ENCODE measurements around the gene PIP4K2A. TPM values are rescaled to one million over a fixed set of nuclear protein-coding genes. Genes with fewer than 3 reads are reported as not detected.
"Not testable (repeated sequence)": the region's sequence is repeated elsewhere in the genome, so short reads cannot be mapped to it uniquely, and the experiment has no call there.

Gene PIP4K2A
- polyA plus RNA-seq, 4 donors: 24.6 to 27.9 (median 25.9) TPM

DNA sequence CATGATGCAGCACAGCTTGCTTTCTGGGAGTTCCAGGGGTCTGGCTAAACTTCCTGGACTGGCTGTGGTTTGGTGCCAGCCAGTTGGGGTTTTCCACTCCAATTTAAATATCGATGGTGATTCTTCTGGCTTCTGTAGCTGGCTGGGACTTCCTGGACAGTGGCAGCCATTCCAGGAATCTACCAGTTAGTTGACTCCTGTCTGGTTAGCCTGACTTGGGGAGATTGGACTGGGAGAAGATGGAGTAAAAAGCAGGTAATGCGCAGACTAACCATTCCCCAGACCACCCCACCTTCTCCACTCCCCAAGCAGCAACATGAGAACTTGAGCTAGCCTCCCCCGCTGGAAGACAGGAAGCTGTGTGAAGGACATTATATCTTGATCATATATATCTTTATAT, 6.3 kb upstream of the PIP4K2A start:
- DNase-seq (ENCODE audit: low read depth in 4 of 4, low spot score in 2 of 4): no peak

DNA sequence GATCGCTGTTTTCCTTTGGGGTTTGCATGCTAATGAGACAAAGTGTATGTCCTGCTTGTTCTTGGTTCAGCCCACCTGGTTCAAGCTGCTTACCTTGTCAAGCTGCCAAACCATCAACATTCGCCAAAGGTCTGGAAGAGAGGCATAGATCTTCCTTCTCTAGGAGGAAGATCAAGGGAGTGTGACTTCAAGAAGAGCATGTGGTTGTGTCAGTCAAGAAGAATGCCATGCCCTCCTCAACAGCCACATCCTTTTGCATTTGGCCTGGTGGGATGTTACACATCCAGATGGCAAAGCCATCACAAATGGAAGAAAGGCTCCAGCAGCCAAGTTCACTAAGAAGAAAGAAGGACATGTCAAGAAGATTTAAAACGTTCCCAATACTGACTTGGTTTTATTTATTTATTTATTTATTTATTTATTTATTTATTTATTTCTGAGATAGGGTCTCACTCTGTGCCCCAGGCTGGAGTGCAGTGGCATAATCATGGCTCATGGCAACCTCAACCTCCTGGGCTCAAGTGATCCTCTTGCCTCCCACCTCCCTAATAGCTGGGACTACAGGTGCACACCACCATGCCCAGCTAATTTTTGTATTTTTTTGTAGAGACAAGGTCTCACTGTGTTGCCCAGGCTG, 5.1 kb upstream of the PIP4K2A start:
- no peak for DNase-seq (ENCODE audit: low read depth in 4 of 4, low spot score in 2 of 4)

DNA sequence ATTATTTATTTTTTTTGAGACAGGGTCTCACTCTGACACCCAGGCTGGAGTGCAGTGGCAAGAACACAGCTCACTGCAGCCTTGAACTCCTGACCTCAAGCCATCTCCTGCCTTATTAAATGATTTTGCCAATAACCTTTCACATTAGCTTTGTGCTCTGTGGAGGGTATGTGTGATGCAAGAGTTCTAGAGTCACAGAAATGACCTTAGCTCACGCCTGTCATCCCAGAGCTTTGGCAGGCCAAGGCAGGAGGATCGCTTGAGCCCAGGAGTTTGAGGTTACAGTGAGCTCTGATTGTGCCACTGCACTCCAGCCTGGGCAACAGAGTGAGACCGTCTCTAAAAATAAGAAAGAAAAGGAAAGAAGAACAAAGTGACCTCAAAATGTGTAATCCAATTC, 4.3 kb upstream of the PIP4K2A start:
- DNase-seq (ENCODE audit: low read depth in 4 of 4, low spot score in 2 of 4): not testable (repeated sequence)

DNA sequence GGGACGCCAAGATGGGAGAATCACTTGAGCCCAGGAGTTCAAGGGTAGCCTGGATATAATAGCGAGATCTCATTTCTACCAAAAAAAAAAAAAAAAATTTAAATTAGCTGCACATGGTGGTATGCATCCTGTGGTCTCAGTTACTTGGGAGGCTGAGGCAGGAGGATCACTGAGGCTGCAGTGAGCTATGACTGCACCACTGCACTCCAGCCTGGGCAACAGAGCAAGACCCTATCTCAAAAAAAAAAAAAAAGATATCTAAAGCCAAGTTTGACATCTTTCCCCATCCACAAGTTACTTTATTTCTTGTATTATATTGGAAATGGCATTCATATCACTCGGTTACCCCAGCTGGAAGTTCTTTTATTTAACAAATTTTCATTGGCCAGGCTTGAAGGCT, 3.4 kb upstream of the PIP4K2A start:
- DNase-seq (ENCODE audit: low read depth in 4 of 4, low spot score in 2 of 4): no peak

DNA sequence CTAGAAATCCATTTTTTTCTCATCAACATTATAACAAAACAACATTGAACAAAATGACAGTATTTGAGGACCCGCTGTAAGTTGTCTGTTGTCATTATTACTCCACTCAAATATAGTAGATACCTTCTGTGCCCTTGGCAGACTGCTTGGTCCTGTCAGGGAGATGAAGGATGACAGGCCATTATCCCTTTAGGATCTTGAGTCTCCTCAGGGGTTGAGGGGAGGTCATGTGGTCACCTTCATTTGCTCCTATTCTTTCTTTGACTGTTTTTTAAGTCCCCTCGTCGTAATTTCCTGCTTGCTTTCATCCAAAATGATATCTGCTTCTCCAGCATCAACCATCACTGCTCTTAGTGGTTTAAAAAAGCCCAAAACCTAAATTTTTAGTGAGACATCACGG, 2.6 kb upstream of the PIP4K2A start:
- DNase-seq (ENCODE audit: low read depth in 4 of 4, low spot score in 2 of 4): no peak

DNA sequence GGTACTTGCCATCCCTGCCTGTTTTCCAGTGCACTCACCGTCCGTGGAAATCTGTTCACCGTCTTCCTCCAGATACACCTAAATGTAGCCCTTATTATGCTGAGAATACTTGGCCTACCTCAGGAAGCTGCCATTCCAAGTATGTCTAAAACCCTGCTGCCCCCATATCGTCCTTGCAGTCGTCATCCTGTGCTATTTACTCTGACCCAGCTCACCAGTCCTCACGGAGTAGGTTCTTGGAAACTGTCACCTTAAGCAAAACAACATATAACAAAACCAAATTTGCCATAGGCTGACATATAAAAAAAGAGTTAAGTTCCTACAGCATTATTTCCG, 880 bp upstream of the PIP4K2A start:
- no peak for DNase-seq (ENCODE audit: low read depth in 4 of 4, low spot score in 2 of 4)

DNA sequence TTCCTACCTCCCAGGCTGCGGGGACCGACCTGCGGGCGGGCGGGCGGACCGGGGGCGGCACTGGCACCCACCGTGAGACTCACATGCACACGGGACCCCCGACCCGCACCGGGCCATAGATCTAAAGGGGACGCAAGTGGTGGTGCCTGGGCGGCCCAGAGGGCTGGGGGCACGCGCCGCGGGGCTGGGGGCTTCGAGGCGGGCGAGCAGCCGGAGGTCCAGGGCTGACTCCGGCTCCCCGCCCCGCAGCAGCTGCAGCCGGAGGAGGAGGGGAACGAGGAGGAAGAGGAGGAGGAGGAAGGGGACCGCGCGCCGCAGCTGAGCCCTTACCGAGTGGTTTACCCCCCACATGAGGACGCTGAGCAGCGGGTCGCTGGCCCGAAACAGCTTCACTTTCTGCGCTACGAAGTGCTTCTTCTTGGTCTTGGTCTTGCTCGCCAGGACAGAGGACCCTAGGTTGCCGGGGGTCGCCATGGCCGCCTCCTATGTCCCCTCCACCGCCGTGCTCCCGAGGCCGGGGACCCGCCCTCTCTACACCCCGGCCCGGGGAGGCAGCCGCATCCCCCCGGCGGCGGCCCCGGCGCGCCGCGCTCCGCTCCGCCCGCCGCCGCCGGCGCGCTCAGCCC, 412 bp downstream of the PIP4K2A start:
- no peak for DNase-seq (ENCODE audit: low read depth in 4 of 4, low spot score in 2 of 4)

DNA sequence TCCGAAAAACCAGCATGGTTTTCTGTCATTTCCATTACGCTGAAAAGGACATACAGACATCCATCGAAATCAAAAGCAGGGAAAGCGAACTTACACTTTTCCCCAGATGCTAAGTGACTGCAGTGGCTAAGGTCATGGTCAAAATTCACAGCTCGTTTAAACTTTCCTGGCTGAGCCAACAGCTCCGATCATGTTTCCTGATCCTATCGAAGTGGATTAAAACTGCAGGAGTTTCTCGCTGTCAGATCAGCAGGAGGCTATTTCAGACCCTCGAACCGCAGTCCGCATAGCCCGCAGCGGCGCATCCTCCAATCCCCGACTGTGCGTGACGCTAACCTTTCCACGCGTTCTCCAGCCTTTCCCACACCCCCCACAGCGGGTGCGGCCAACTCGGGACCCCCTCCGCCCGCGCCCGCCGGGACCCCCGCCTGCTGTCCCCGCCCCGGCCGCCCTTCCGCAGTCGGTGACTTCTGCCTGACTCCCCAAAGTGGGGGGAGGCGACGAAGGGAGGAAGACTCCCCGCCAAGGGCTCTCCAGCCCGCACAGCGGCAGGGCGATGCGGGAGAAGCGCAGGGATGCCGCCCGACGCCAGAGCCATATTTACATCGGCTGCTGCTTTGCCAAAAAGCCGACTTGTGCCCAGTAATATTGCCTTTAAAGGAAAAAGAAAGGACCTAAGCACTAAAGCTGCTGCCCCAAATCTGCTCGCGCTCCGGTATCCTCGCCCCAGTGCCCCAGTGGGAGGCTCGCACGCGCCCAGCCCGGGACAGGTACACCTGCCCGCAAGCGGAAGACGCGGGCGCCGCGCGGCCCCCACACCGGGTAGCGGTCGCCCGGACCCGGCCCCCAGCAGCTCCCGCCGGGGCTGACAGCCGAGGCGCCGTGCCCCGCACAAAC, 1.2 kb downstream of the PIP4K2A start:
- no peak for DNase-seq (ENCODE audit: low read depth in 4 of 4, low spot score in 2 of 4)

DNA sequence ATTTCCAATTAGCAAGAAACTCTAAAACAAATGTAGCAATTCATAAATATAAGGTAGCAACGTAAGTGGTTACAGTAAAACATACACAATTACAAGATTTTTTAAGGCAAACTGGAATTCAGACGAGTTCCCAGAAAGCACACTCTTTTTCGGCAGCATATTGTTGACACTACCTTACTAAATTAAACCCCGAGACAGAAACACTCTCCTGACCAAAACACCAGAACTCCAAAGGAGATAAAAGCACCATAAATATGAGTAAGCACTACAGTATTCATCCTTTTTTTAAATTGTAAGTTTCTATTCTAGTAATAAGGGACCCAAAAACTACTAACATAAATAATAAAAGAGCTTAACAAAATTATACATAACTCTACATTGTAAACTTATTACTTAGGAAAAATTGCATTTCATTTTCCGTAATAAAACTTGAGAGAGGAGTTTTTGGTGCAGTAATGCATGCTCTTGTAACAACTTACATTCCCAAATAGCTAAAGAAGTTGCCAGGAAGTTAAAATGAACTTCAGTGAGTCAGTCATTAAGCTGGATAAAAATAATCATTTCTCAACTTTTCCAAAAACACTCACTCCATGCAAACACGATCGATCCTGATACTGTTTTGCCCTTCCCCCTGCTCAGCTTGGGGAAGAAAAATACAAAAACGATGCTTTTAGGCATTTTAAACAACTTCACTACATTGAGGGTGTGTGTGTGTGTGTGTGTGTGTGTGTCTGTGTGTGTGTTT, 2.0 kb downstream of the PIP4K2A start:
- no peak for DNase-seq (ENCODE audit: low read depth in 4 of 4, low spot score in 2 of 4)

DNA sequence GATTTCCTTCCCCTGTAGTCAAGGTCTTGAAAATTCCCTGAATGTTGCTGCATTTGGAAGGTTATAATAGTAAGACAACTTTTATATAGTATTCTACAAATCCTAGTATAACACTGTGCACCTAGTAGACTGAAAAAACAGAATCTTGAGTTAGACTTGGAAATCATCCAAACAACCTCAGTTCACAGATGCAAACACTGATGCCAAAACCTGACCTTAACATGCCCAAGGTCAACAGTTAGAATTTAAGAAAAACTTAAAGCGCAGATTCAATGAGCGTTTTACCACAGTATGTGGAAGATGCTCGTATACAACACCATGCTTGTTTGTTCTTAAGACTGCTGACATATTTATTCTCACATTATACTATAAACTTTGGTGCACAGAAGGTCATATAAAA, 3.0 kb downstream of the PIP4K2A start:
- DNase-seq (ENCODE audit: low read depth in 4 of 4, low spot score in 2 of 4): no peak

DNA sequence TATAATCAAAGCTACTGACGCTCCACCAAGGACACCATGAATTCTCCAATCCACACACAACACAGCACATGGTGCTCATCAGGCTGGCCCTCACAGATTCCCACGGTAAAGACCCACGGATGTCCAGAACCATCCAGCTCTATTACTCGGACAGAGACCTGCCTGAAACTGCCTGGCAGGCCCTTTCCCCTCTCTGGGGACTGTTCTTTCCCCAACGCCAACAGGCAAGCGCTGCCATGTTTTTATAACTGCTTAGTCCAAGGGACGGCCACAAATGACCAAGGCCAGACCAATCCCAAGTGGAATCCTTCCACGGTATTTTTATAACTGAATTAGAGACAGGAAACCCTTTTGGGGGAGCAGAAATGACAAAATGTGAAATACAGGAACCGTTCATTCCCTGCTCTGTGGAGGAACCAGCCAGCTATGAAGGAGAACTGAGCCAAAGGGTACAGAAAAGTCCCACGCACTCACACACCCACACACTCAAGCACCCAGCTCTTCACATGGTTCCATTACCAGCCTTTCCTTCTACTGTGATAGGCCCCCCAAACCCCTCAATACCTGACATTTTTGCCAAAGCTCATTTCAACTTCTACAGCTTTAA, 4.1 kb downstream of the PIP4K2A start:
- DNase-seq (ENCODE audit: low read depth in 4 of 4, low spot score in 2 of 4): no peak

DNA sequence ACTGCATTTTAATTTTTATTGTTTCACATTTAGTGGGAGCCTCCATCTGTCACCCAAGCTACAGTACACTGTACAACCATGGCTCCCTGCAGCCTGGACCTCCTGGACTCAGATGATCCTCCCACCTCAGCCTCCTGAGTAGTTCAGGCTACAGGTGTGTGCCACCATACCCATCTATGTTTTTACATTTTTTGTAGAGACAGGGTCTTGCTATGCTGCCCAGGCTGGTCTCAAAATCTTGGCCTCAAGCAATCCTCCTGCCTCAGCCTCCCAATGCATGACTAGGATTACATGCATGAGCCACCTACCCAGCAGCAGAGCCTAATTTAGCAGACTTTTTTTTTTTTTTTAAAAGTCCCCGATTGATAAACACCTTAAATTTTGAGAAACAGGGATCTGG, 5.6 kb downstream of the PIP4K2A start:
- DNase-seq (ENCODE audit: low read depth in 4 of 4, low spot score in 2 of 4): no peak

DNA sequence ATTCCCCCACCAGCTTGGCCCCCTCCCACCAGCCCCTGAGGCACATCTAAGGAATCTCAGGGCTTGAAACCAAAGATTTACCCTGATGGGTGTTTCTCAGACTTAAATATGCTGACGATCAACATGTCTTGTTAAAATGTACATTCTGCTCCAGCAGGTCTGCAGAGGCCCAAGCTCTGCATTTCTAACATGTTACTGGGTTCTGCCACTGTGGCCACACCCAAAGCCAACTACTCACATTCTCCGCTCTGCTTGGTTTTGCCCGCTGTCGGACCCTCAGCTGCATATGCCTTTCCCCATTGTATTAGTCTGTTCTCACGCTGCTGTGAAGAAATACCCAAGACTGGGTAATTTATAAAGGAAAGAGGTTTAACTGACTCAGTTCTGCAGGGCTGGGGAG, 8.9 kb downstream of the PIP4K2A start:
- DNase-seq (ENCODE audit: low read depth in 4 of 4, low spot score in 2 of 4): no peak

DNA sequence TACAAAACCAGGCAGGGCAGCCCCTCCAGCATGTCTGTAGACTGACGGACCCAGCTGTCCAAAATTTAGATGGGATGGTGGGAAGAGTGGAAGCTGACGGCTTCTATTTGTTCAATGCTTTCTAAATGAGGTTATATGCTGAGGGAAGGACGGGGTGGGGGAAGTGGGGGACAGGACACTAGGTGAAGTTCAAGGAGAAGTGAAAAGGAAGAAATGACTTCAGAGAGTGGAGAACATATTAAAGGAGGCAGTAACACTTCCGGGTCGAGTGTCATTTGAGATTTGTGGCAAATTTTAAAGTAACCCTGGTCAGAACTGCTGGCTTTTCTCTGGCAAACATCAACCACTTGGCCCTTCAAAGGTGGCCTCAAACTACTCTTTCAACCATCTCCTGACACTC, 9.4 kb downstream of the PIP4K2A start:
- no peak for DNase-seq (ENCODE audit: low read depth in 4 of 4, low spot score in 2 of 4)

DNA sequence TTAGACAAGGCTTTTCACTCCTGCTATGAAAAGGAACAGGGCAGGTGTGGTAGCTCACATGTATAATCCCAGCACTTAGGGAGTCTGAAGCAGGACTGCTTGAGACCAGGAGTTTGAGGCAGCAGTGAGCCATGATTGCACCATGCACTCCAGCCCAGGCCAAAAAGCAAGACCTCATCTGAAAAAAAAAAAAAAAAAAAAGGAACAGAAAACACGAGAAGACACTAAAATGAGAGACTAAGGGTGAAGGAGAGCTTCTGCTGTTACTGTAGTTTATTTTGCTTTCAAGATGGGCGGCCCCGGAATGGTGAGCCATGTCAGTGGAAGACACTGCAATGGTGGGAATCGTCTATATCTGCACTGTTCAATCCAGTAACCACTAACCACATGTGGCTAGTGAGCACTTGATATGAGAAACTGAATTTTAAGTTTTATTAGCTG, 9.9 kb downstream of the PIP4K2A start:
- DNase-seq (ENCODE audit: low read depth in 4 of 4, low spot score in 2 of 4): no peak

DNA sequence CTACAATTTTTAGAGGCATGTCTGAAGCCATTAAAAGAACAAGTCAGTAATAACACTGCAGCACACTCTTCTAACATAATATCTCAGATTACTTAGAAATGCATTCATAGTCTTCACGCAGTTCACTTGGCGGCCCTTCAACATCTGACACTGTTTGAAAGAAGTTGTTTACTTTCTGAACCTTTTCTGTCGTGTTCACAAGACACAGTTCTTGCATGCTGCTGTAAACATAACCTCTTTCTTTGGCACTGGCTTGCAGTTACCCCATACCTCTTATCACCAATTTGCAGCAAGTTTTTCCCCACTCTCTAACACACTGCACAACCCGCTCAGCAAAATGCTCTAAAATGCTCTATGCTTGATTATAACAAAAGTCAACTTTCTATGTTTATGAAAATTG, 12.0 kb downstream of the PIP4K2A start:
- no peak for DNase-seq (ENCODE audit: low read depth in 4 of 4, low spot score in 2 of 4)

DNA sequence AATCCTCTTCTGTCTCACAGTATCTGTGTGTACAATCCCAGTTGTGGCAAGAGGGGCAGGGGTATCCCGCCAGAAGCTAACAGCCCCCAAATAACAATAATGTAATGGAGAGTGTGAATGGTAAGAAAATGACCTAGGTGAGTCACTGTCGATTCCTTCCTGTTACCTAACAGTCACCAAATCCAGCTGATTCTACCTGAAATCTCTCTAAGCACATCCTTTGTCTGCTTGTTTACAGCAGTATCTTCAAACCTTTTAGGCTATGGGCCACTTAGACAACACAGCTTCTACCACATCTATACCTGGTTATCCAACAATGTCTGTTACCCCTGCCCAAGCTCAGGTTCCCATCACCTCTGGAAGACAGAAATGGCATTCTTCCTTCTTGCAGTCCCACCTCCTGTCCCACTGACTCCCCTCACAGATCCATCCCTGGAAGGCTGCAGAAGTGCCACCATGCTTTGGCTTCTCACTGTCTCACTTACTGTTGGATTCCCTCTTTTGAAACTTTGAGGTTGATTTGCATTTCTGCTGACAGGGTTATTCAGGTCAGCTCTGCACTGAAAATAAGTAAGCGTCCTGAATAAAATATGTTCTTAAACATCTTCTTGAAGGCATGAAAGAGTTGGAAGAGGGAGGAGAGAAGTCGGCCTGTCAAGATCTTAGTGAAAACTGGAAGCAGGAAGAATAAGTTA, 13.1 kb downstream of the PIP4K2A start:
- no peak for DNase-seq (ENCODE audit: low read depth in 4 of 4, low spot score in 2 of 4)

DNA sequence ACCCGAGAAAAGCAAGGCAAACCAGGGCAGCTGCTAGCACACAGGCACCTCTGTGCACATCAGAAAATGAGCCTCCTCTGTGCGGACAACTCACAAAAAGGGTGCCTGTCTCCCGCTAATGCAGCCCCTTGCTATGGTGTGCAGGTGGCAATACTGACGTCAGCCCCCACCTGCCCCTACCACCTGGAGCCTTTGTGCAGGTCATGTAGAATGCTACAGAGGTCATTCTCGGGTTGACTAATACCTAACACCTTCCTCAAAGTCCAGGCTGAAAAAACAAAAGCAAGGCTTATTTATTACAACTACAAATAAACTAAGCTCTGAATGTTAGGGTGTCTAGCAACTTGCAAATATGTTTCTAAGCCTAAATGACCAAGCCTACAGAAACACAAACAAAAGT, 13.9 kb downstream of the PIP4K2A start:
- no peak for DNase-seq (ENCODE audit: low read depth in 4 of 4, low spot score in 2 of 4)

DNA sequence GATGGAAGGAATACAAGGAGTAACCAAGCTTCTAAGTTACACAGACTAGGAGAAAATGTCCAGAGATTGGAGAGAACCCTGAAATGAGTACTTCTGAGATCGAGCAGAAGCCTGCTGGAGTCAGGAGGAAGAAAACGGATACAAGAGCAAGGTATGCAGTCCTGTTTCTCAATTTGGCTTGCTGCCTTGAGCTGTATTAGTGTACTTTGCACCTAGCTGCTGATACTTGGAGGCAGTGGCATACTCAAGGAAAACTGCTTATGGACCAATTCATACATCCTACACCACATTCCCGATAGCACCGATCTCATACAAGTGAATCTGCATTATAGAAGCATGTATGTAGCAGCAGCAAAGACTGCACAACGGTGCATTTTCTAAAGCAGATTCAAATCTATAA, 14.4 kb downstream of the PIP4K2A start:
- no peak for DNase-seq (ENCODE audit: low read depth in 4 of 4, low spot score in 2 of 4)

DNA sequence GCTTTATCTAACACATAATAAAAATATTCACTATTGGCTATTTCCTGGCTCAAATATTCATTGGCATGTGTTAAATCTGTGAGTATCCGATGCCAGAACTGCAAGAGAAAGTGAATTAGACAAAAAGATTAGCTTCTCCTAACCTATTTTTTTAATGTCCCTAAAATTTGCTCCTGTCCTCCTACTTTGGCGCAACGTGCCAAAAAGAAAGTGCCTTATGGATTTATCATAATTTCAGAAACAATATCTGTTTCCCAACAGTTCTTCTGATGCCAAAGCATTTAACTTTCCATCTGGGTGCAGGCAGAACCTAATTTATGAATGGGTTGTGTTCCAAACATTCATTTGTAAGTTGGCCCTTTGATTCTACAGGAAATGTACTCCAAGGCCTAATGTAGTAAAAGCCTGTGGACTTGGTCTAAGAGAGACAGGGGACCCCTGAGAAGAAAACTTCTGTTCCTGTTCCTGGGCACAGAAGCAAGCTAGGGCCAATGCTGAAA, 15.4 kb downstream of the PIP4K2A start:
- DNase-seq (ENCODE audit: low read depth in 4 of 4, low spot score in 2 of 4): no peak

All from left renal cortex interstitium (tissue), 4 donors.